Activated naive CD4-positive, alpha-beta T cell treated with anti-CD3 and anti-CD28 coated beads, Interleukin-2, amount 10 ng/mL, durations not matched to agents 7 days and 5 days (primary cell): ENCODE measurements around the gene DNAAF5.

Experiments
- CTCF ChIA-PET: fragments of 350-600 bp; sonication (Branson Sonifier 250); formaldehyde crosslinking; loops from one replicate; lab custom pipeline; 2021; ENCODE audit warnings: antibody characterized with exemption; lab: Charles Lee
- DNase-seq: peaks from one replicate; pipeline ENCODE4 v3.0.0-alpha.2; 2020
- H3K27ac Mint-ChIP-seq: one replicate; pipeline ENCODE4 v1.8.0; 2021; ENCODE audit warnings: mild to moderate bottlenecking, moderate library complexity, mixed read lengths
- H3K27me3 Mint-ChIP-seq: one replicate; pipeline ENCODE4 v1.8.0; 2021; ENCODE audit warnings: mild to moderate bottlenecking, mixed read lengths
- H3K36me3 Mint-ChIP-seq: one replicate; pipeline ENCODE4 v1.8.0; 2021; ENCODE audit warnings: mixed read lengths
- H3K4me1 Mint-ChIP-seq: one replicate; pipeline ENCODE4 v1.8.0; 2021; ENCODE audit warnings: mixed read lengths
- H3K4me3 Mint-ChIP-seq: one replicate; pipeline ENCODE4 v1.8.0; 2021; ENCODE audit warnings: mild to moderate bottlenecking, moderate library complexity, mixed read lengths
- H3K9me3 Mint-ChIP-seq: one replicate; pipeline ENCODE4 v1.8.0; 2021; ENCODE audit warnings: mixed read lengths

DNAAF5 gene

GRCh38 chr7:713488-714230 is 12.8 kb upstream of the DNAAF5 start:
- no peaks in the 10 kb centered on the region for H3K9me3 Mint-ChIP-seq
- H3K27ac Mint-ChIP-seq = no peak overlapping the region
- peaks cover 18% of the 10 kb centered on the region for H3K27me3 Mint-ChIP-seq
- H3K36me3 Mint-ChIP-seq = peaks cover 8% of the 10 kb centered on the region
- CTCF ChIA-PET = no interaction called here
- H3K4me1 Mint-ChIP-seq = peaks cover 10% of the 10 kb centered on the region
- H3K4me3 Mint-ChIP-seq = peak overlapping the region; percentile 40
- DNase-seq = no peak

GRCh38 chr7:714251-714671 is 12.2 kb upstream of the DNAAF5 start:
- H3K36me3 Mint-ChIP-seq = peaks cover 8% of the 10 kb centered on the region
- no peak overlapping the region for H3K27ac Mint-ChIP-seq
- H3K27me3 Mint-ChIP-seq = peaks cover 18% of the 10 kb centered on the region
- H3K9me3 Mint-ChIP-seq = no peaks in the 10 kb centered on the region
- H3K4me1 Mint-ChIP-seq = peaks cover 10% of the 10 kb centered on the region
- CTCF ChIA-PET = no interaction called here
- DNase-seq = no peak
- peak overlapping the region; percentile 27 for H3K4me3 Mint-ChIP-seq

- Mint-ChIP-seq H3K27me3 (peaks cover 17% of the 10 kb centered on the region), H3K9me3 (peaks cover 8% of the 10 kb centered on the region), H3K4me1 (peaks cover 10% of the 10 kb centered on the region), H3K4me3 (no peak overlapping the region), H3K36me3 (peaks cover 10% of the 10 kb centered on the region), H3K27ac (no peak overlapping the region)
- no peak for DNase-seq
- CTCF ChIA-PET = interaction anchor here (0.7 kb wide), 1 partner anchor 63 kb away, joined by 3 read pairs; no protein-coding TSS in a partner anchor
These were observed 10.3 kb upstream of the DNAAF5 start for GRCh38 chr7:716222-716621.

GRCh38 chr7:716636-717035 is 9.9 kb upstream of the DNAAF5 start:
- peaks cover 8% of the 10 kb centered on the region for H3K4me1 Mint-ChIP-seq

GRCh38 chr7:721619-722248 is 4.8 kb upstream of the DNAAF5 start:
- no peak for DNase-seq
- Mint-ChIP-seq H3K27ac (no peak overlapping the region), H3K4me3 (no peak overlapping the region), H3K27me3 (no peaks in the 10 kb centered on the region), H3K9me3 (peaks cover 33% of the 10 kb centered on the region), H3K36me3 (peaks cover 46% of the 10 kb centered on the region), H3K4me1 (peaks cover 16% of the 10 kb centered on the region)
- CTCF ChIA-PET = no interaction called here

More at GRCh38 chr7:716636-717035, 9.9 kb upstream of the DNAAF5 start:
- peaks cover 12% of the 10 kb centered on the region for H3K36me3 Mint-ChIP-seq
- CTCF ChIA-PET = interaction anchor here (0.7 kb wide), 1 partner anchor 63 kb away, joined by 3 read pairs; no protein-coding TSS in a partner anchor
- H3K27ac Mint-ChIP-seq = no peak overlapping the region
- H3K4me3 Mint-ChIP-seq = no peak overlapping the region
- peaks cover 14% of the 10 kb centered on the region for H3K27me3 Mint-ChIP-seq
- peaks cover 10% of the 10 kb centered on the region for H3K9me3 Mint-ChIP-seq
- no peak for DNase-seq

GRCh38 chr7:723541-723940 is 3.0 kb upstream of the DNAAF5 start:
- H3K4me3 Mint-ChIP-seq = no peak overlapping the region
- H3K27ac Mint-ChIP-seq = no peak overlapping the region
- no peak for DNase-seq
- CTCF ChIA-PET = no interaction called here
- peaks cover 46% of the 10 kb centered on the region for H3K36me3 Mint-ChIP-seq
- peaks cover 24% of the 10 kb centered on the region for H3K4me1 Mint-ChIP-seq
- H3K27me3 Mint-ChIP-seq = no peaks in the 10 kb centered on the region
- H3K9me3 Mint-ChIP-seq = peaks cover 33% of the 10 kb centered on the region

- Mint-ChIP-seq H3K27me3 (no peaks in the 10 kb centered on the region), H3K4me1 (peaks cover 29% of the 10 kb centered on the region), H3K27ac (no peak overlapping the region), H3K4me3 (no peak overlapping the region), H3K9me3 (peaks cover 33% of the 10 kb centered on the region), H3K36me3 (peaks cover 46% of the 10 kb centered on the region)
- DNase-seq = no peak
- CTCF ChIA-PET = no interaction called here
These were observed 2.2 kb upstream of the DNAAF5 start for GRCh38 chr7:724298-724697.

GRCh38 chr7:725223-726005 is 1.1 kb upstream of the DNAAF5 start:
- no peaks in the 10 kb centered on the region for H3K27me3 Mint-ChIP-seq

GRCh38 chr7:726854-727103 is 280 bp downstream of the DNAAF5 start:
- no peak overlapping the region for H3K4me3 Mint-ChIP-seq
- CTCF ChIA-PET = no interaction called here
- H3K27ac Mint-ChIP-seq = no peak overlapping the region
- H3K36me3 Mint-ChIP-seq = peaks cover 40% of the 10 kb centered on the region
- no peak for DNase-seq
- H3K9me3 Mint-ChIP-seq = peaks cover 22% of the 10 kb centered on the region
- no peaks in the 10 kb centered on the region for H3K27me3 Mint-ChIP-seq
- H3K4me1 Mint-ChIP-seq = peaks cover 30% of the 10 kb centered on the region

More at GRCh38 chr7:725223-726005, 1.1 kb upstream of the DNAAF5 start:
- peaks cover 30% of the 10 kb centered on the region for H3K4me1 Mint-ChIP-seq
- H3K4me3 Mint-ChIP-seq = peak overlapping the region; percentile 74
- peaks cover 31% of the 10 kb centered on the region for H3K9me3 Mint-ChIP-seq
- H3K36me3 Mint-ChIP-seq = peaks cover 47% of the 10 kb centered on the region
- peak overlapping the region; percentile 78 for H3K27ac Mint-ChIP-seq
- CTCF ChIA-PET = no interaction called here
- DNase-seq = no peak

- peaks cover 21% of the 10 kb centered on the region for H3K9me3 Mint-ChIP-seq
- CTCF ChIA-PET = no interaction called here
These were observed 756 bp downstream of the DNAAF5 start, which contains the start of gene PRKAR1B for GRCh38 chr7:727104-727805. Gene PRKAR1B (minus strand): TSS chr7:727281. CDS start chr7:711505, 15,776 bp downstream.

GRCh38 chr7:727806-728460 is 1.4 kb downstream of the DNAAF5 start:
- Mint-ChIP-seq H3K4me1 (peaks cover 32% of the 10 kb centered on the region), H3K9me3 (peaks cover 16% of the 10 kb centered on the region), H3K27me3 (no peaks in the 10 kb centered on the region), H3K36me3 (peaks cover 39% of the 10 kb centered on the region), H3K4me3 (peak overlapping the region; percentile 80), H3K27ac (peak overlapping the region; percentile 50)
- DNase-seq = no peak
- CTCF ChIA-PET = no interaction called here

More at GRCh38 chr7:727104-727805, 756 bp downstream of the DNAAF5 start, which contains the start of gene PRKAR1B:
- DNase-seq = peak; percentile 68
- H3K4me1 Mint-ChIP-seq = peaks cover 30% of the 10 kb centered on the region
- peak within 1 kb of the TSS; percentile 80 for H3K4me3 Mint-ChIP-seq
- H3K36me3 Mint-ChIP-seq = peaks cover 39% of the 10 kb centered on the region
- no peaks in the 10 kb centered on the region for H3K27me3 Mint-ChIP-seq
- H3K27ac Mint-ChIP-seq = peak within 1 kb of the TSS; percentile 80

GRCh38 chr7:728602-729001 is 2.1 kb downstream of the DNAAF5 start:
- H3K9me3 Mint-ChIP-seq = peaks cover 14% of the 10 kb centered on the region
- CTCF ChIA-PET = no interaction called here
- H3K27ac Mint-ChIP-seq = no peak overlapping the region
- peaks cover 38% of the 10 kb centered on the region for H3K36me3 Mint-ChIP-seq
- DNase-seq = no peak
- peak overlapping the region; percentile 80 for H3K4me3 Mint-ChIP-seq
- H3K27me3 Mint-ChIP-seq = no peaks in the 10 kb centered on the region
- H3K4me1 Mint-ChIP-seq = peaks cover 32% of the 10 kb centered on the region

- peaks cover 6% of the 10 kb centered on the region for H3K9me3 Mint-ChIP-seq
- CTCF ChIA-PET = no interaction called here
- H3K36me3 Mint-ChIP-seq = peaks cover 31% of the 10 kb centered on the region
- H3K4me1 Mint-ChIP-seq = peaks cover 32% of the 10 kb centered on the region
- H3K4me3 Mint-ChIP-seq = peak overlapping the region; percentile 20
- no peak overlapping the region for H3K27ac Mint-ChIP-seq
- no peak for DNase-seq
- no peaks in the 10 kb centered on the region for H3K27me3 Mint-ChIP-seq
These were observed 2.9 kb downstream of the DNAAF5 start for GRCh38 chr7:729140-730000.
